Activated B cell treated with CpG ODN at 0.5 μM for 24 hours (primary cell): Measurements from ENCODE around the gene KRT76. TPM values are rescaled to one million over a fixed set of nuclear protein-coding genes. Genes with fewer than 3 reads are reported as not detected.

Source experiments
- ATAC-seq: fragments of 200-7000 bp; cut with Tn5 transposase; one replicate; pipeline ENCODE4 v1.10.0; 2021; ENCODE audit warnings: low read depth, mild to moderate bottlenecking, moderate library complexity
- CTCF ChIA-PET: fragments of 350-600 bp; sonication (Branson Sonifier 250); formaldehyde crosslinking; loops from one replicate; lab custom pipeline; 2021; ENCODE audit warnings: antibody characterized with exemption; lab: Charles Lee
- POLR2A ChIA-PET: fragments of 350-600 bp; sonication (Branson Sonifier 250); formaldehyde crosslinking; loops from one replicate; lab custom pipeline; 2021; ENCODE audit warnings: antibody characterized with exemption; lab: Charles Lee
- DNase-seq: peaks from one replicate; pipeline ENCODE4 v3.0.0; 2022
- H3K27ac Mint-ChIP-seq: one replicate; pipeline ENCODE4 v1.8.0; 2020; ENCODE audit warnings: mixed read lengths
- H3K27me3 Mint-ChIP-seq: one replicate; pipeline ENCODE4 v1.8.0; 2021; ENCODE audit warnings: mixed read lengths
- H3K36me3 Mint-ChIP-seq: one replicate; pipeline ENCODE4 v1.8.0; 2021; ENCODE audit warnings: low read depth, mixed read lengths
- H3K4me1 Mint-ChIP-seq: one replicate; pipeline ENCODE4 v1.8.0; 2021; ENCODE audit warnings: mixed read lengths
- H3K4me3 Mint-ChIP-seq: one replicate; pipeline ENCODE4 v1.8.0; 2020; ENCODE audit warnings: mild to moderate bottlenecking, mixed read lengths
- H3K9me3 Mint-ChIP-seq: one replicate; pipeline ENCODE4 v1.8.0; 2020; ENCODE audit warnings: mixed read lengths
- CTCF ChIP-seq: fragments of 200-600 bp; IDR thresholded peaks from one replicate; pipeline ENCODE4 v1.8.0; 2022; ENCODE audit warnings: antibody characterized with exemption, mild to moderate bottlenecking
- intact Hi-C: fragments of 100-400 bp; cut with micrococcal nuclease; formaldehyde crosslinking; loops from one replicate; pipeline ENCODE4 v1.15.1; 2024
- total RNA-seq: library from RNA; stranded (reverse); gene quantifications from 2 replicates; pipeline ENCODE4 v1.2.3, GENCODE V29; 2022

Gene KRT76
- total RNA-seq, 1 donor from 2014 or later: not detected

- intact Hi-C loops: no loop called here
- no peaks in the 10 kb centered on the region for H3K36me3 Mint-ChIP-seq
- H3K27ac Mint-ChIP-seq: no peak overlapping the region
- no peaks in the 10 kb centered on the region for H3K9me3 Mint-ChIP-seq
- no peak for TF ChIP-seq CTCF
- no peaks in the 10 kb centered on the region for H3K4me1 Mint-ChIP-seq
- CTCF ChIA-PET: no interaction called here
- peaks cover 21% of the 10 kb centered on the region for H3K27me3 Mint-ChIP-seq
- POLR2A ChIA-PET: no interaction called here
- no peak overlapping the region for H3K4me3 Mint-ChIP-seq
- ATAC-seq: no peak
- DNase-seq: no peak
Measured at GRCh38 chr12:52784909-52785308, 7.8 kb upstream of the KRT76 start.

GRCh38 chr12:52783563-52784316 lies 6.6 kb upstream of the KRT76 start:
- ATAC-seq: no peak
- DNase-seq: no peak
- Mint-ChIP-seq H3K4me1 (no peaks in the 10 kb centered on the region), H3K27ac (no peak overlapping the region), H3K27me3 (peaks cover 14% of the 10 kb centered on the region), H3K36me3 (no peaks in the 10 kb centered on the region), H3K9me3 (no peaks in the 10 kb centered on the region), H3K4me3 (no peak overlapping the region)
- intact Hi-C loops: no loop called here
- ChIA-PET POLR2A (no interaction called here), CTCF (no interaction called here)
- TF ChIP-seq CTCF: no peak

- Mint-ChIP-seq H3K9me3 (no peaks in the 10 kb centered on the region), H3K27ac (no peak overlapping the region), H3K36me3 (no peaks in the 10 kb centered on the region), H3K27me3 (peaks cover 15% of the 10 kb centered on the region), H3K4me3 (no peak overlapping the region), H3K4me1 (no peaks in the 10 kb centered on the region)
- ChIA-PET POLR2A (no interaction called here), CTCF (no interaction called here)
- no peak for TF ChIP-seq CTCF
- ATAC-seq (no peak), DNase-seq (no peak)
- intact Hi-C loops: no loop called here
Measured at GRCh38 chr12:52782502-52782901, 5.4 kb upstream of the KRT76 start.

GRCh38 chr12:52781399-52782082 lies 4.4 kb upstream of the KRT76 start:
- DNase-seq: no peak
- ChIA-PET CTCF (no interaction called here), POLR2A (no interaction called here)
- TF ChIP-seq CTCF: no peak
- peaks cover 15% of the 10 kb centered on the region for H3K27me3 Mint-ChIP-seq
- no peak for ATAC-seq
- H3K9me3 Mint-ChIP-seq: no peaks in the 10 kb centered on the region
- intact Hi-C loops: no loop called here
- no peaks in the 10 kb centered on the region for H3K4me1 Mint-ChIP-seq
- H3K4me3 Mint-ChIP-seq: no peak overlapping the region
- no peaks in the 10 kb centered on the region for H3K36me3 Mint-ChIP-seq
- H3K27ac Mint-ChIP-seq: no peak overlapping the region

GRCh38 chr12:52779914-52780313 lies 2.8 kb upstream of the KRT76 start:
- CTCF ChIA-PET: no interaction called here
- peaks cover 15% of the 10 kb centered on the region for H3K27me3 Mint-ChIP-seq

More at GRCh38 chr12:52779914-52780313, 2.8 kb upstream of the KRT76 start:
- Mint-ChIP-seq H3K9me3 (no peaks in the 10 kb centered on the region), H3K4me3 (no peak overlapping the region), H3K4me1 (no peaks in the 10 kb centered on the region), H3K27ac (no peak overlapping the region), H3K36me3 (no peaks in the 10 kb centered on the region)
- TF ChIP-seq CTCF: no peak
- ATAC-seq: no peak
- POLR2A ChIA-PET: no interaction called here
- DNase-seq: no peak
- intact Hi-C loops: no loop called here
